Astrocyte (in vitro differentiated cells and primary cell): ENCODE measurements around the gene MAP6D1.

ENCODE experiments used
- CTCF ChIP-seq: IDR thresholded peaks from 2 replicates; pipeline ENCODE4 v1.5.1; 2011; ENCODE audit warnings: low read depth, mild to moderate bottlenecking, inconsistent platforms, low read length, moderate library complexity; ENCODE audit not compliant: insufficient read depth
- EZH2 ChIP-seq: IDR thresholded peaks from 2 replicates; pipeline ENCODE4 v1.6.1; 2012; ENCODE audit warnings: mild to moderate bottlenecking, low read length, inconsistent platforms; ENCODE audit not compliant: insufficient read depth

- TF ChIP-seq CTCF (no peak), EZH2 (no peak)
These were observed 29.1 kb upstream of the MAP6D1 start for GRCh38 chr3:183854318-183855035.
